Measurements from ENCODE around the gene SLC17A3.

DNA sequence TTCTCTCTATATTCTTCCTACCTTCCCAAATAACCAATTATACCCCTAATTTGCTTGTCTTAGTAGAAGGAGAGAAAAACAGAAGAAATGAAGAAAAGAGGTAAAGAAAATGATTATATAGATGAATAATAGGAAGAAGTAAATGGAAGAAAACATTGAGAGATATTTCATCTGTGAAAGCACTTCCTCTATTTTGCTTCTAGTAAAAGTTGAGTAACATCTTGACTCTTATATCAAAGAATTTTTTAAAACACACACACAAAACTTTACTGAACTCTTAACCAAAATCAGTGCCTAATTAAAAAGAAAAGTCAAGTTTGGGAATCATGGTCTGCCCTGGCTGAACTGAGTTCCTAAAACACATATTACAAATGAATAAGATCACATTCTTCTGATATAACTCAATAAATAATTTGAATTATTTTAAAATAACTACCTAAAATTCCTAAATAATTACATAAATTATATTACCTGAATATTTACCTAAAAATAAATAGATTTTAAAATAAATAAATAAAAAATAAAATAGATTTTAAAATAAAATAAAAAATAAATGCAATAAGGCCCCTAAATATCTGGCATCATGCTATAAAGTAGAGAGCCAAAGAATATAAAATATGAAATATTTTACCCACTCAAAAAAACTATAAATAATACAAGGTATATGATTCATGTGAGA is 47.6 kb upstream of the SLC17A3 start:
- TF ChIP-seq CTCF (IDR thresholded peaks at IDR 0.05; ENCODE audit: insufficient read depth, low read length, poor library complexity, severe bottlenecking), result no peak
- TF ChIP-seq EZH2phosphoT487 (conservative IDR thresholded peaks at IDR 0.05; ENCODE audit: low read length), result no peak

All from SU-DHL-6 (cell line).